SK-N-SH (cell line): ENCODE results near the gene HOXC10. TPM values are rescaled to one million over a fixed set of nuclear protein-coding genes. Genes with fewer than 3 reads are reported as not detected.

Experiments
- CTCF ChIA-PET: fragments of 300-600, 350-600 bp; formaldehyde crosslinking; extraction: SDS; loops from one replicate; lab custom pipeline; 2021; lab: Yijun Ruan, JAX
- POLR2A ChIA-PET: fragments of 350-600 bp; sonication (Branson Sonifier 250); formaldehyde crosslinking; extraction: SDS; loops from one replicate; lab custom pipeline; 2020; ENCODE audit warnings: antibody characterized with exemption, inconsistent platforms; lab: Yijun Ruan, JAX
- DNase-seq: peaks from one replicate; pipeline ENCODE4 v3.0.0; 2012
- H2AFZ ChIP-seq: fragments of 200-600 bp; sonication (generic); 2 replicates; pipeline ENCODE4 v1.8.1; 2016; ENCODE audit warnings: antibody characterized with exemption, mild to moderate bottlenecking, low read depth
- H3F3A ChIP-seq: fragments of 200-600 bp; sonication (generic); replicated peaks from 2 replicates; pipeline ENCODE3; 2016; ENCODE audit warnings: antibody characterized with exemption, mild to moderate bottlenecking; ENCODE audit not compliant: insufficient read depth
- H3K27ac ChIP-seq, 2 experiments: fragments of 200-500 bp in 1 of 2; fragments of 200-600 bp in 1 of 2; sonication (Bioruptor generic) in 1 of 2; sonication (generic), shearing (Covaris generic) in 1 of 2; 2 replicates each; pipeline versions ENCODE4 v1.5.1 to v1.6.1; 2014 to 2016; ENCODE audit warnings: low read depth in 2 of 2, inconsistent platforms in 1 of 2, low read length in 1 of 2, mild to moderate bottlenecking in 1 of 2, mixed read lengths in 1 of 2
- H3K27me3 ChIP-seq: fragments of 200-600 bp; sonication (generic), shearing (Covaris generic); 2 replicates; pipeline ENCODE4 v1.6.1; 2016; ENCODE audit warnings: mixed run types; ENCODE audit not compliant: insufficient read depth
- H3K36me3 ChIP-seq, 2 experiments: fragments of 200-500 bp in 1 of 2; fragments of 200-600 bp in 1 of 2; sonication (Bioruptor generic) in 1 of 2; sonication (generic) in 1 of 2; replicated peaks in 1 of 2; 2 replicates each; pipeline versions ENCODE3 to v1.5.1; 2014 to 2016; ENCODE audit warnings: low read length in 1 of 2, mild to moderate bottlenecking in 1 of 2; ENCODE audit not compliant: insufficient read depth in 2 of 2, control insufficient read depth in 1 of 2
- H3K4me1 ChIP-seq, 2 experiments: fragments of 200-500 bp in 1 of 2; fragments of 200-600 bp in 1 of 2; sonication (Bioruptor generic) in 1 of 2; sonication (generic), shearing (Covaris generic) in 1 of 2; 2 replicates each; pipeline versions ENCODE4 v1.5.1 to v1.6.1; 2014 to 2016; ENCODE audit warnings: low read depth in 1 of 2, low read length in 1 of 2, mixed run types in 1 of 2; ENCODE audit not compliant: insufficient read depth in 2 of 2, control insufficient read depth in 1 of 2
- H3K4me2 ChIP-seq: fragments of 200-600 bp; sonication (generic), shearing (Covaris generic); 2 replicates; pipeline ENCODE4 v1.6.1; 2017; ENCODE audit warnings: mixed run types
- H3K4me3 ChIP-seq, 2 experiments: fragments of 200-500 bp in 1 of 2; fragments of 200-600 bp in 1 of 2; sonication (Bioruptor generic) in 1 of 2; sonication (generic), shearing (Covaris generic) in 1 of 2; 2 replicates each; pipeline versions ENCODE4 v1.5.1 to v1.8.1; 2014 to 2016; ENCODE audit warnings: low read depth in 2 of 2, inconsistent platforms in 1 of 2, low read length in 1 of 2, mild to moderate bottlenecking in 1 of 2, mixed read lengths in 1 of 2, moderate library complexity in 1 of 2
- H3K79me2 ChIP-seq: fragments of 200-600 bp; sonication (generic); 2 replicates; pipeline ENCODE4 v1.8.1; 2017; ENCODE audit warnings: mild to moderate bottlenecking; ENCODE audit not compliant: insufficient read depth
- H3K9ac ChIP-seq: fragments of 200-600 bp; sonication (generic); 2 replicates; pipeline ENCODE4 v1.6.1; 2017; ENCODE audit warnings: mixed run types
- H3K9me2 ChIP-seq: fragments of 200-600 bp; sonication (generic); 2 replicates; pipeline ENCODE4 v1.6.1; 2017; ENCODE audit warnings: mixed run types
- H3K9me3 ChIP-seq: fragments of 200-600 bp; sonication (generic); 2 replicates; pipeline ENCODE4 v1.6.1; 2017; ENCODE audit warnings: mixed run types, mild to moderate bottlenecking, moderate library complexity
- H4K20me1 ChIP-seq: fragments of 200-600 bp; sonication (generic); 2 replicates; pipeline ENCODE4 v1.6.1; 2017; ENCODE audit warnings: mild to moderate bottlenecking, mixed run types; ENCODE audit not compliant: insufficient read depth
- FOXM1 ChIP-seq: IDR thresholded peaks from 2 replicates; pipeline ENCODE4 v1.4.0; 2012; ENCODE audit warnings: low read depth, mild to moderate bottlenecking
- GABPA ChIP-seq: IDR thresholded peaks from 2 replicates; pipeline ENCODE4 v1.4.0; 2012; ENCODE audit warnings: low read depth, mild to moderate bottlenecking
- GATA2 ChIP-seq: sonication (generic); formaldehyde crosslinking; IDR thresholded peaks from 2 replicates; pipeline ENCODE4 v1.5.0; 2020; ENCODE audit warnings: mild to moderate bottlenecking, missing genetic modification reagents
- JUND ChIP-seq: IDR thresholded peaks from 2 replicates; pipeline ENCODE4 v1.4.0; 2012
- MAX ChIP-seq: IDR thresholded peaks from 2 replicates; pipeline ENCODE4 v1.4.0; 2012; ENCODE audit warnings: low read depth
- NRF1 ChIP-seq: IDR thresholded peaks from 2 replicates; pipeline ENCODE4 v1.6.1; 2012; ENCODE audit warnings: low read depth, mild to moderate bottlenecking, low read length
- POLR2AphosphoS5 ChIP-seq: IDR thresholded peaks from 2 replicates; pipeline ENCODE4 v1.6.1; 2012; ENCODE audit warnings: low read depth, low read length
- RCOR1 ChIP-seq: fragments of 150-350 bp; IDR thresholded peaks from 2 replicates; pipeline ENCODE4 v1.6.1; 2017; ENCODE audit warnings: antibody characterized with exemption, low read length
- REST ChIP-seq: IDR thresholded peaks from 2 replicates; pipeline ENCODE4 v1.6.1; 2012; ENCODE audit warnings: mild to moderate bottlenecking, low read depth, low read length, moderate library complexity
- RFX5 ChIP-seq: IDR thresholded peaks from 2 replicates; pipeline ENCODE4 v1.6.1; 2012; ENCODE audit warnings: mild to moderate bottlenecking, improper control_type of control experiment, low read length
- SMC3 ChIP-seq: IDR thresholded peaks from 2 replicates; pipeline ENCODE4 v1.6.1; 2012; ENCODE audit warnings: low read depth, low read length, improper control_type of control experiment
- TCF12 ChIP-seq: IDR thresholded peaks from 2 replicates; pipeline ENCODE4 v1.4.0; 2012
- YY1 ChIP-seq: IDR thresholded peaks from 2 replicates; pipeline ENCODE4 v1.4.0; 2012; ENCODE audit warnings: low read depth, mild to moderate bottlenecking
- WGBS: methylation state at CpG from one replicate; pipeline ENCODE4 v1.1.6; 2017; ENCODE audit warnings: low lambda C conversion rate; 5-methylcytosine and 5-hydroxymethylcytosine counted together
- polyA plus RNA-seq, 3 experiments: library from polyadenylated mRNA; depleted of rRNA; stranded (reverse); fragments of >200 nt; gene quantifications; 2 replicates each; pipeline ENCODE4 v1.2.3, GENCODE V29; 2012
- TF ChIP-seq, protein P1 (sequence below): fragments of 150-350 bp; IDR thresholded peaks from 2 replicates; pipeline ENCODE4 v1.6.1; 2016; ENCODE audit warnings: mild to moderate bottlenecking, low read depth, low read length
- TF ChIP-seq, protein P2 (sequence below): fragments of 200-600 bp; sonication (generic); IDR thresholded peaks from 2 replicates; pipeline ENCODE4 v1.6.1; 2017; ENCODE audit warnings: antibody characterized with exemption, mild to moderate bottlenecking, moderate library complexity
- TF ChIP-seq, protein P3 (sequence below): IDR thresholded peaks from 2 replicates; pipeline ENCODE4 v1.4.0; 2012; ENCODE audit warnings: low read depth, borderline replicate concordance

HOXC10 gene
- polyA plus RNA-seq, 1 of the 3 experiments (the other 2 are of a cell fraction): 0.03 TPM

DNA sequence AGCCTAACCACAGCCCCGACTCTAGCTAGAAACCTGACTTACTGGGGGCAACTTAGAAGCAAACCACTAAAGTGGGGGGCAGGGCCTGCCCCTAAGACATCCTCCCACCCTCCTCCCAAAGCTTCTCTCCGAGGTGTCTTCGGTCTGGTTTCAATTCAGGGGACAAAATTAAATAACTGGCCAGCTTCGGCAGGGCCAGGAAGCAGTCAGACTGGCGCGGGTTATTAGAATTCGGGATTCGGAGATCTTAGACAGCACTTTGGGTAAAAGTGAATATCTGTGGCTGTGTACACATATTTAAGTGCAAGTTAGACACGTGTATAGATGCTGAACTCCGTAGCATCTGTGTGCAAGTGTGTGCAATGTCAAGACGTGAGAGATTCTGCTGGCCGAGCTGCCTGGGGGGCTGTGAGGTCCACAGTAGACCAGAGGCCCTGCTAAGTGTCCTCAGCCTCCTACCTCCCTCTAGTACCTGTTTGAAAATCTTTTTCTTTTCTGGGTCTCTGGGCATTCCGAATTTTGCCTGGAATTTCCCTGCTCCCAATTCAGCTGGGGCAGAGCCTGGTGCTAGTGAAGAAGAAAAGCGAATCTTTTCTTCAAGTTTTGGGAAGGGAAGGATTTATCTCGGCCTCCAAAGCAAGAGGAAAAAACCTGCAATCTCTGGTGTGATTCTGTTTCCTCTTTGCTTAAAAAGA, 4.0 kb upstream of the HOXC10 start:
- peaks cover 0 to 9% of the 10 kb centered on the region in 2 experiments; a peak in 2 of 4 replicates for H3K4me1 ChIP-seq
- H3K27me3 ChIP-seq: peaks cover 93% of the 10 kb centered on the region
- no peak overlapping the region for H2AFZ ChIP-seq
- no peaks in the 10 kb centered on the region for H3F3A ChIP-seq
- H3K79me2 ChIP-seq: no peaks in the 10 kb centered on the region
- WGBS: 31% methylated on average over 15 of the region's 15 CpGs
- H3K4me2 ChIP-seq: no peak overlapping the region
- ChIA-PET POLR2A (no interaction called here), CTCF (interaction anchor here (1.2 to 2.1 kb wide), 6 partner anchors 10 to 235 kb away, joined by 4 to 8 read pairs (median 6); no protein-coding TSS in a partner anchor)
- H3K36me3 ChIP-seq: no peaks in the 10 kb centered on the region
- H3K9ac ChIP-seq: no peak overlapping the region
- DNase-seq: no peak
- H3K4me3 ChIP-seq: no peak overlapping the region
- H3K9me2 ChIP-seq: no peaks in the 10 kb centered on the region
- H3K9me3 ChIP-seq: no peaks in the 10 kb centered on the region
- H3K27ac ChIP-seq: no peak overlapping the region
- no peaks in the 10 kb centered on the region for H4K20me1 ChIP-seq
- TF ChIP-seq POLR2AphosphoS5 (no peak), FOXM1 (no peak), YY1 (no peak), GABPA (no peak), TCF12 (no peak), JUND (no peak), GATA2 (CRISPR knock-in tag) (no peak), SMC3 (no peak), RFX5 (no peak), REST (no peak), RCOR1 (no peak), MAX (no peak), NRF1 (no peak)
- TF ChIP-seq, protein P1, sequence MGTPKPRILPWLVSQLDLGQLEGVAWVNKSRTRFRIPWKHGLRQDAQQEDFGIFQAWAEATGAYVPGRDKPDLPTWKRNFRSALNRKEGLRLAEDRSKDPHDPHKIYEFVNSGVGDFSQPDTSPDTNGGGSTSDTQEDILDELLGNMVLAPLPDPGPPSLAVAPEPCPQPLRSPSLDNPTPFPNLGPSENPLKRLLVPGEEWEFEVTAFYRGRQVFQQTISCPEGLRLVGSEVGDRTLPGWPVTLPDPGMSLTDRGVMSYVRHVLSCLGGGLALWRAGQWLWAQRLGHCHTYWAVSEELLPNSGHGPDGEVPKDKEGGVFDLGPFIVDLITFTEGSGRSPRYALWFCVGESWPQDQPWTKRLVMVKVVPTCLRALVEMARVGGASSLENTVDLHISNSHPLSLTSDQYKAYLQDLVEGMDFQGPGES: no peak
- TF ChIP-seq, protein P2, sequence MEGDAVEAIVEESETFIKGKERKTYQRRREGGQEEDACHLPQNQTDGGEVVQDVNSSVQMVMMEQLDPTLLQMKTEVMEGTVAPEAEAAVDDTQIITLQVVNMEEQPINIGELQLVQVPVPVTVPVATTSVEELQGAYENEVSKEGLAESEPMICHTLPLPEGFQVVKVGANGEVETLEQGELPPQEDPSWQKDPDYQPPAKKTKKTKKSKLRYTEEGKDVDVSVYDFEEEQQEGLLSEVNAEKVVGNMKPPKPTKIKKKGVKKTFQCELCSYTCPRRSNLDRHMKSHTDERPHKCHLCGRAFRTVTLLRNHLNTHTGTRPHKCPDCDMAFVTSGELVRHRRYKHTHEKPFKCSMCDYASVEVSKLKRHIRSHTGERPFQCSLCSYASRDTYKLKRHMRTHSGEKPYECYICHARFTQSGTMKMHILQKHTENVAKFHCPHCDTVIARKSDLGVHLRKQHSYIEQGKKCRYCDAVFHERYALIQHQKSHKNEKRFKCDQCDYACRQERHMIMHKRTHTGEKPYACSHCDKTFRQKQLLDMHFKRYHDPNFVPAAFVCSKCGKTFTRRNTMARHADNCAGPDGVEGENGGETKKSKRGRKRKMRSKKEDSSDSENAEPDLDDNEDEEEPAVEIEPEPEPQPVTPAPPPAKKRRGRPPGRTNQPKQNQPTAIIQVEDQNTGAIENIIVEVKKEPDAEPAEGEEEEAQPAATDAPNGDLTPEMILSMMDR: no peak
- TF ChIP-seq, protein P3, sequence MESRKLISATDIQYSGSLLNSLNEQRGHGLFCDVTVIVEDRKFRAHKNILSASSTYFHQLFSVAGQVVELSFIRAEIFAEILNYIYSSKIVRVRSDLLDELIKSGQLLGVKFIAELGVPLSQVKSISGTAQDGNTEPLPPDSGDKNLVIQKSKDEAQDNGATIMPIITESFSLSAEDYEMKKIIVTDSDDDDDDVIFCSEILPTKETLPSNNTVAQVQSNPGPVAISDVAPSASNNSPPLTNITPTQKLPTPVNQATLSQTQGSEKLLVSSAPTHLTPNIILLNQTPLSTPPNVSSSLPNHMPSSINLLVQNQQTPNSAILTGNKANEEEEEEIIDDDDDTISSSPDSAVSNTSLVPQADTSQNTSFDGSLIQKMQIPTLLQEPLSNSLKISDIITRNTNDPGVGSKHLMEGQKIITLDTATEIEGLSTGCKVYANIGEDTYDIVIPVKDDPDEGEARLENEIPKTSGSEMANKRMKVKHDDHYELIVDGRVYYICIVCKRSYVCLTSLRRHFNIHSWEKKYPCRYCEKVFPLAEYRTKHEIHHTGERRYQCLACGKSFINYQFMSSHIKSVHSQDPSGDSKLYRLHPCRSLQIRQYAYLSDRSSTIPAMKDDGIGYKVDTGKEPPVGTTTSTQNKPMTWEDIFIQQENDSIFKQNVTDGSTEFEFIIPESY: no peak
